Gastrocnemius medialis (tissue), 4 donors: ENCODE results near the gene MS4A4E.

ENCODE experiments used
- POLR2A ChIP-seq, 2 donors: fragments of 450-650 bp; IDR thresholded peaks; one replicate each; pipeline ENCODE4 v1.6.1; 2017; ENCODE audit warnings: antibody characterized with exemption in 2 of 2, mild to moderate bottlenecking in 2 of 2, moderate library complexity in 2 of 2
- TF ChIP-seq, protein P1 (sequence below), 5 experiments: fragments of 450-650 bp in 3 of 5; fragments of 200-600 bp in 2 of 5; sonication (generic) in 2 of 5; IDR thresholded peaks in 4 of 5; conservative IDR thresholded peaks in 1 of 5; 1 replicate in 4 of 5; 2 replicates in 1 of 5; pipeline ENCODE4 v1.5.1; 2016 to 2019; ENCODE audit warnings: antibody characterized with exemption in 5 of 5, mild to moderate bottlenecking in 3 of 5, moderate library complexity in 3 of 5

DNA sequence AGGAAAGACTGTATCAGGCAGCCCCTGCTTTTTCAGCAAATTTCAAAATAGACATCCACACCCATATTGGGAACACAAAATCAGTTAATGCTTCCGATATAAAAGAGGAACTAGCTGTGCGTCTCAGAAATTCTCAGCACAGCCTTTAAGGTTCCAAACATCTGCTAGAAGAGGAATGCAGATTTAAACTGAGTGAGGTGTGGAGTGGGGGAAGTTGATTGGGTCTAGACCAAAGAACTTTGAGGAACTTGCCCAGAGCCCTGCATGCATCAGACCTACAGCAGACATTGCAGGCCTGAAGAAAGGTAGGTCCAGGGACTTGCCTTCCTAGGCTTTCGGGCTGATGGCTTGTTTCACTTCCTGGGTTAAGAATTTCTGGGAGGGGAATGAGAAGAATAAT is 37.5 kb upstream of the MS4A4E start, which contains the start of gene MS4A4A:
- TF ChIP-seq POLR2A (IDR thresholded peaks at IDR 0.05): peak in 1 of 2 donors; percentile 9
- TF ChIP-seq, protein P1, sequence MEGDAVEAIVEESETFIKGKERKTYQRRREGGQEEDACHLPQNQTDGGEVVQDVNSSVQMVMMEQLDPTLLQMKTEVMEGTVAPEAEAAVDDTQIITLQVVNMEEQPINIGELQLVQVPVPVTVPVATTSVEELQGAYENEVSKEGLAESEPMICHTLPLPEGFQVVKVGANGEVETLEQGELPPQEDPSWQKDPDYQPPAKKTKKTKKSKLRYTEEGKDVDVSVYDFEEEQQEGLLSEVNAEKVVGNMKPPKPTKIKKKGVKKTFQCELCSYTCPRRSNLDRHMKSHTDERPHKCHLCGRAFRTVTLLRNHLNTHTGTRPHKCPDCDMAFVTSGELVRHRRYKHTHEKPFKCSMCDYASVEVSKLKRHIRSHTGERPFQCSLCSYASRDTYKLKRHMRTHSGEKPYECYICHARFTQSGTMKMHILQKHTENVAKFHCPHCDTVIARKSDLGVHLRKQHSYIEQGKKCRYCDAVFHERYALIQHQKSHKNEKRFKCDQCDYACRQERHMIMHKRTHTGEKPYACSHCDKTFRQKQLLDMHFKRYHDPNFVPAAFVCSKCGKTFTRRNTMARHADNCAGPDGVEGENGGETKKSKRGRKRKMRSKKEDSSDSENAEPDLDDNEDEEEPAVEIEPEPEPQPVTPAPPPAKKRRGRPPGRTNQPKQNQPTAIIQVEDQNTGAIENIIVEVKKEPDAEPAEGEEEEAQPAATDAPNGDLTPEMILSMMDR (IDR thresholded peaks at IDR 0.05 in 4 of 5, conservative IDR thresholded peaks at IDR 0.05 in 1 of 5): no peak
